Activated CD4-positive, CD25-positive, alpha-beta regulatory T cell treated with anti-CD3 and anti-CD28 coated beads, Interleukin-2, amount 50 U/mL, for 72 hours (primary cell): ENCODE data around the gene UAP1.

ENCODE experiments used
- DNase-seq: peaks from one replicate; pipeline ENCODE4 v3.0.0; 2021

Gene UAP1

DNA sequence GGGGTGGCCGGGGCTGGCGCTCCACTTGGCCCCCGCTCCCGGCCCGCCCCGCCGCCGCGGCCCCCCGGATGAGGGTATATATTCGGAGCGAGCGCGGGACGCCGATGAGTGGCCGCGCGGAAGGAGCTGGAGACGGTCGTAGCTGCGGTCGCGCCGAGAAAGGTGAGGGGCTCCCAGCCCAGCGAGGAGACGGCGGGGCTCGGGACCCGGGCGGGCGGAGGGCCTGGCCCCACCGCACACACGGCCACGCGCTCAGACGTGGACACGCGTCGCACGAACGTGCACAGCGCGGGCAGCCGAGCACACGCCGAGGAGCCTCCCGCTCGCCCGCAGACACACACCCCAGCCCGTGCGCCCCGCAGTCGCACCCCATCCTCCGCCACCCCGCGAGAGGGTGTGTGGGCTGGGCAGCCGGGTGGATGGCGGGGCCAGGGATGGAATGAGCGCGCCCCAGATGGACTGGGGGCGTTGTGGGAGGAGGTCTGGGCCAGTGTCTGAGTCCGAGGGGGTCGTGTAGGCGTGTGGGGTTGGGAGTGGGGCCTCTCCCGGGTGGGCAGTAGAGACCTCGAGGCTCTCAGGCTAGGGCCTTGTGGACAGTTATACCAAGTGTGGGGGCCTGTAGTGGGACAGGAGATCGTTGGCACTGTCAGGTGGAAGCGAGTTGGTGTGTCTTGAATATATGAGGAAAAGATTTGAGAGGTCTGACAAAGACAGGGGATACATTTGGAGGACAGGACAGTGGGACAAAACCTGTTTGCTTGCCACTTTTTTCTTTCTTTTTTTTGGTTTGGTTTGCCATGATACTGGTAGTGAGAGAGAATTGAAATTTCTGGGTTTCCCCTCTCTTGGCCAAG, at the start of gene UAP1:
Gene UAP1, plus strand, starts transcription at position 107 of the 854 bp plus-strand sequence. CDS start 4,347 bp downstream, outside the sequence.
- DNase-seq = no peak

DNA sequence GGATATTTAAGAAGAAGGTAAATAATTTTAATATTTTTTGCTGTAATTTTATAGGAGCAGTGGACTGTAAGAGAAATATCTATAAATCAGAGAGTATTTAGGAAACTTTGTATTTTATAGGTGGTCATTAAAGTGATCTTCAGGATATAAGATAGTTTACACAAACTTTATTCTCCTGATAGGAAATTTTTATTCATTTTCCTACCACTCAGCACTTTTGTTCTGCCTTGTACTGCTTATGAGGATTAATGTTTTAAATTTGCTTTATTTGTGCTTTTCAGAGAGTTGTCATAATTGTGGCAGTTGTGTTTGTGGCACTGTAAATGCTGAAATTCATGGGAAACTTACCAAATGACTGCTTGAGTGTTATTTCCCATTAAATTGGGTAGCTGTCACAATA, 34.2 kb upstream of the UAP1 start:
- DNase-seq = no peak

DNA sequence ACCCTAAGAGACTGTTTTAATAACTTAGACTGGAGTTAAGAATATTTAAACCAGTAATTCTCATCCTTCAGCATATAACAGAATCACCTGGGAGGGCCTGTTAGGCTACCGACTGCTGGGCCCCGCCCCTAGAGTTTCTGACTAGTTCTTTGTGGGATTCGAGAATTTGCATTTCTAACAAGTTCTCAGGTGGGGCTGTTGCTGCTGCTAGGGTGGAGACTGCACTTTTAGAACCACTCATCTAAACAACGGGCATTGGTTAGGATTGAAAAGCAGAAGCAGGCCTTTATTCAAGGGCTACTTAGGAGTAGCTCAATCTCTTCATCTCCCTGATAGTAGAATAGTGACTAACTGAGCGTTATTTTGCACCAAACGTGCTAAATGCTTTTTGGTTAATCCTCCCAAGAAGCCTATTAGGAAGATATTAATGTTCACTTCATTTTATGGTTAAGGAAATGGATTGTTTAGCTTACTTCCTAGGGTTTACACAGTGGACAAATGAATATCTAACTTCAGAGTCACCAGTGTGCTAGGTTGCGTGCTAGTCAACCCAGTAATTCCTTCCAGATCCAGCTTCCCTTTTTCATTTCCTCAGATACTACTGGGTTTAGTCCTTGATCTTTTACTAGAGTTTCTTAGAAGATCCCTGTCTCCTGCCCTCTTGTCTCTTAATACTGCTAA, 31.1 kb upstream of the UAP1 start:
- DNase-seq = no peak

DNA sequence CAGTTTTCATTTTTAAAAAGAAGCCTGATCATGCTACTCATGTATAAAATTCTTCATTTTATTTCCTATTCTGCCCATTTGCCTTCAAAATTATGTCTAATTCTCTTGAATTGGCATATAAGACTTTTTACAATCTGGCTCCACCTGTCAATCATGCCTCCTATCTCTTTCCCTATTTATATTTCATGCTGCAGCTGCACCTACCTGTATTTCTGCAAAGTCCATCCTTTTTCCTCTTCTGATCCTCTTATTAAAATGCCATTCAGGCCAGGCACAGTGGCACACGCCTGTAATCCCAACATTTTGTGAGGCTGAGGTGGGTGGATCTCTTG, 30.6 kb upstream of the UAP1 start:
- no peak for DNase-seq

DNA sequence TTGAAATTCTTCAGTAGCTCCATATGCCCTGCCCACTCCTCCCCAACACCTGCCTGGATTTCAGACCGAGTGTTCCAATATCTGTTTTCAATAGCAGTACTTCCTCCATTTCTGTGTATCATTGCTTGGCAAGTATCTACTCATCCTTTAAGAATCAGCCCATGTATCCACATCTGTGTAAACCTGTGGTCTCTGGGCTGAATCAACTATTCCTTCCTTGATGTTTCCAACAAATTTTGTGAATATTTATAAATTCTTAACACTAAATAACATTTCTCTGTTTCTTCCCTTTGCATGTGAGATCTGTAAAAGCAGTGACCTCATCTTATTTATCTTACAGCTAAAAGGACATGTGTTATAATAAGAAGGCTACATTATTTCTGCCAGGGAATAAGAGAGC, 26.0 kb upstream of the UAP1 start:
- no peak for DNase-seq

DNA sequence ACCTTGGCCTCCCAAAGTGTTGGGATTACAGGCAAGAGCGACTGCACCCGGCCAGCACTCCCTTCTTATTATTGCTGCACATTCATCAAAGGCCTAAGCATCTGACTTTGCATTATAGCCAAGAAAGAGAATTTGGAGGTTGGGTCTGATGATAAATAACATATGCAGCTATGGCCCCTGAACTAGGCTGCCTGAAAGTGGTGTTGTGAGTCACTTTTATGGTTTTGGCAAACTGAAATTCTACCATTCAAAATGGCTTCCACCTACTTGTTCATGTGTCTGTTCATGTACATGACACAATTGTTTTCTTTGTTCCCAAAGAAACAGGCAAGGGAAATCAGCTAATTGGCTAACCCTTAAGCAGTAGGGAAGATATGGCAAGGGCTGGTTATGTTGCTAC, 25.0 kb upstream of the UAP1 start:
- no peak for DNase-seq

DNA sequence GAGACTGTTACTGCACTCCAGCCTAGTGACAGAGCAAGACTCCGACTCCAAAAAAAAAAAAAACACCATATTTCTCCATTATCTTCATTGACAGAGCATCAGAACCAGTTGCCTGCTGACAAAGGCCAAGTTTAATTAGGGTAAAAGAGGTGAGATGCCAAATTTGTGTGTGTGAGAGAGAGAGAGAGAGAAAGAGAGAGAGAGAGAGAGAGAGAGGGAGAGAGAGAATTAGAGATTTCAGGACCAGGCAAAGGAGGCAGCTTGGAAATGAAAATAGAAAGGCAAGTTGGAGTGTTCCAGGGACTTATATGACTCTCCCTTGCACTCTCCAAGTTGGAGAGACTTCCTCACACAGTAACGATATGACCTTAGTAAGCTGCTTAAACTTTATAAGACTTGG, 24.3 kb upstream of the UAP1 start:
- DNase-seq = no peak

DNA sequence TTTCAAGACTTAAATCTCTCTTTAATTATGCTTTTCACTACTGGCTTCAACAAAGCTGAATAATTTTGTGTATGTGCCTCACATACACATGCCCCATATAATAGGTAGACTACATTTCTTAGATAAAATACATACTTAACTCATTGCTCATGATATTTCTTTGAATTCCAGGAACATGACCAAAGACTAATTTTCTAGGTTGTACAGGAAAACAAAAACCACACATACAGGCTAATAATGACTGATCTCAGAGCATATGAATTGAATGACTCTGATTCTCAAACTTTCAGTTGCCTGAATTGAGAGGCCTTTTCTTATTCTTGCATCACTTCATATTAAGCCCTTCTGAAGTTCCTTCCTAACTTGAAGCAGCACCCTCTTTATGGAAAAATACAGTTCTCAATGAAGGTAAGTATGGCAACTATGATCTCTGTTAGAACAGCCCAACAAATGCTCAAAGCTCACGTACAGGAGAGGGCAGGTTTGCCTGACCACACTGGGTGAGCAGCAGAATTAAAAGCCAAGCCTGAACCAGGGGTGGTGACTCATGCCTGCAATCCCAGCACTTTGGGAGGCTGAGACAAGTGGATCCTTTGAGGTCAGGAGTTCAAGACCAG, 22.6 kb upstream of the UAP1 start:
- no peak for DNase-seq

DNA sequence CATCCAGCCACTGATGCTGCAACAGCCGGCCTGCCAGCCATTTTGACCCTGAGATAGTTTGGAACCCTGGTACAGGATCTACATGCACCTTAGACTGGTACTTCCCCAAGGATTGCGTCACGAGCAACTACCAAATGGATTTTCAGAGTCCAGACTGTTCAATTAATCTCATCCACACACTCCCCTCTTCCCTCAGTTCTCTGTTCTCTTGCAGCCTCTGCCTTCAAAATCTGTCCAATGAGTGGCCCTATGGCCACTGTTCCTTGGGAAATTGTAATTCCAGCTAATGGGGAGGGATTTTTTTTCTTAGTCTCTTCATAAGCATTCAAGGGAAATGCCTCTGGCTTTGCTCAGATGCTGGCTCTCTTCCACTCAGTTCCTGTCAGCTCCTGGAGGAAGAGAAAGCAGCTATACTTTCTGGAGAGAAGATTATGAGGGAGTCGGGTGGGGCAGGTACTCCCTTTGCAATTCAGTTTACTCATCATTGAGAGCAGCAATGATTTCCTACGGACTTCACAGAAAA, 19.8 kb upstream of the UAP1 start:
- no peak for DNase-seq

DNA sequence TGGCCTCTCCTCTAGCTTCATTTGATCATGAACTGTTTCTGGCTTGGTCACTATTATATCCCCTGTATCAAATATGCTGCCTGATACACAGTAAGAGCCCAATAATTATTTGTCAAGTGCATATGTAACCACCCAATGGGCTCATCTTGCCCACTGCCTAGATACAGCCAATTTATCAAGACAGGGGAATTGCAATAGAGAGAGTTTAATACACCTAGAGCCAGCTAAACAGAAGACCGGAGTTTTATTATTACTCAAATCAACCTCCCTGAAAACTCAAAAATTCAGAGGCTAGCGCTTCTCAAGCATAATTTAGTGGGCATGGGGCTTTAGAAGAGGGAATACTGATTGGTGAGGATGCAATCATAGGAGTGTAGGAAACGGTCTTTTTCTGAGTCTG, 18.3 kb upstream of the UAP1 start:
- DNase-seq = no peak

DNA sequence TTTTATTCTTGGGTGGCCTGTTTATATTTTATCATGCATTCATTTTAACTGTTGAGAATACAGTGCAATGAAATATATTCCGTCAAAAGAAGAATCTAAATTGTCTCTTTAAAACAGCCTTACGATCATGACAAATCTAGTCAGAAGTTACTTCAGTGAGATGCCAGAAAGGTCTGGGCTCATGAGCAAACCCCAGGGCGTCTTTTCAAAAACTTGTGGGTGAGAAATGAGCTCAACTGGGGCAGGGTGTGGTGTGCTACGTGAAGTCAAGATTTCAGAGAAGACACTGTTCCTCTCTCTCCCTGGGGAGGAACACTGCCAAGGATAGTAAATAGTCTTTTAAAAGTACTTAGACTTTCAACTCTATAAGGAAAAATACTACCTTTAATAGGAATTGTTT, 13.4 kb upstream of the UAP1 start:
- DNase-seq = no peak

DNA sequence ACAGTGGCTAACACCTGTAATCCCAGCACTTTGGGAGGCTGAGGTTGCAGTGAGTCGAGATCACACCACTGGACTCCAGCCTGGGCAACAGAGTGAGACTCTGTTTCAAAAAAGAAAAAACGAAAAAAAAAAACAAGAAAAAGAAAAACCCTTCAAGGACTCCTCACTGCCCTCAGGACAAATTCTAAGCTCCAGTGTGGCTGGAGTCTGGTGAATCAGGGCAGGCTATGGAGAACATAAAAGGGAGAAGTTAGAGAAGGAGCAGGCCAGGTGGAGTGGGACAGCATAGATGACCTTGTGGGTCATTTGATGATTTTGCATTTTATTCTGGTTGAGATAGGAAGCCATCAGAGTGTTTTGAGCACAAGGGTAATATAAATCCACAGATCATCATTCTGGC, 12.5 kb upstream of the UAP1 start:
- no peak for DNase-seq

DNA sequence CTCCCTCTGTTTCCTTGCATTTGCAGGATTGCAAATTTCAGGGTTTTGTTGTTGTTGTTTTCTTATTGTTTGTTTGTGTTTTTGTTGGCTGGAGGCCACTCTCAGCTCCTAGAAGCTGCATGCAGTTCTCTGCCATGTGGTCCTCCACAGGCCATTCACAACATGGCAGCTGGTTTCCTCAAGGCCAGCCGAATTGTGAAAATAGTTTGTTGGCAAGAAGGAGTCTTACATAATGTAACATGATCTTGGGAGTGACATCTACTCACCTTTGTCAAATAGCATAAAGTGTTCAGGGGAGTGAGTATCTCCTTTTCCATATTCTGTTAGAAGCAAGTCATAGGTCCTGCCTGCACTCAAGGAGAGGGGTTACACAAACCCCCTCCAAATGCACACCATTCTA, 10.6 kb upstream of the UAP1 start:
- DNase-seq = no peak

DNA sequence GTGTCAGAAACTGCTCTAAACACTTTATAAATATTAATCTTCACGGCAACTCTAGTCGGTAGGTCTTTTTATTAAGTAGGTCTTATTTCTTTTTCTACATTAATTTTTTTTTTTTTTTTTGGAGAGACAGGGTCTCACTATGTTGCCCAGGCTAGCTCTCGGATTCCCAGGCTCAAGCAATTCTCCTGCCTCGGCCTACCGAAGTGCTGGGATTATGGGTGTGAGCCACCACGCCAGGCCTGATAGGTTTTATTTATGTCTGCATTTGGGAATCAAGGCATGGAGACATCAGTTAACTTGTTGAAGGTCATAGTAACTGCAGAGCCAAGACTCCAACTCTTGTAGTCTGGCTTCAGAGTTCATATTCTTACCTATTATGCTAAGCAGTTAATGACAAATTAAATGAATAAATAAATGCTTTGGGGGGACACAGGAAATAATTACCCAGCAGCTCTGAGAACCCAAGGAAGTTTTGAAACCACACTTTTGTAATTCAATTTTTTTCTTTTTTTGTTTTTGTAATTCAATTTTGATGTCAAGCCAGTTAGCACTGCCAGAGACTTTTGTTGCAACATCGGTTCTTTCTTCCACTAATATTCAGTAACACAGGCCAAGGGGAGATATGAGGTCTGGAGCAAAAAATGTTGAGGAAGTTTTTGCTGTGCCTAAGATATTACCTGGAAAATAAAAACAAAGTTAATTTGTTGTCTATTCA, 9.4 kb upstream of the UAP1 start:
- DNase-seq = no peak

DNA sequence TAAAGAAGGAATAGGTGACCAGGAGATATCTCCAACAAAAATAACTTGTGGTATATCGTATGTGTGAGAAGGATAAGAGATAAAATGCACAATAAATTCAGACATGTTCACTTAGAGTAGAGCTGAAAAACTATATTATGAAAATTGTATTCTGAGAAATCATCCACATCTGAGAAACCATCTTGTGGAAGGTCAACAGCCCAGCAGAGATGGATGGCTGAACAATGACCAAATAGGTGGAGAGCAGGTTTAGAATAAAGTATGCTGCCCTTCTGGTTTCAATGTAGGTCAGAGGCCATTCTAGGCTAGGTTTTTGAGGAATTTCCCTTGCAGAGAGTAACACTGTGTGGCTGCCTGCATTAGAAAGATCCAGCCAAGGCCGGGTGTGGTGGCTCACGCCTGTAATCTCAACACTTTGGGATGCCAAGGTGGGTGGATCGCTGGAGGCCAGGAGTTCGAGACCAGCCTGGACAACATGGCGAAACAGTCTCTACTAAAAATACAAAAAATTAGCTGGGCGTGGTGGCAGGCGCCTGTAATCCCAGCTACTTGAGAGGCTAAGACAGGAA, 8.8 kb upstream of the UAP1 start:
- DNase-seq = no peak

DNA sequence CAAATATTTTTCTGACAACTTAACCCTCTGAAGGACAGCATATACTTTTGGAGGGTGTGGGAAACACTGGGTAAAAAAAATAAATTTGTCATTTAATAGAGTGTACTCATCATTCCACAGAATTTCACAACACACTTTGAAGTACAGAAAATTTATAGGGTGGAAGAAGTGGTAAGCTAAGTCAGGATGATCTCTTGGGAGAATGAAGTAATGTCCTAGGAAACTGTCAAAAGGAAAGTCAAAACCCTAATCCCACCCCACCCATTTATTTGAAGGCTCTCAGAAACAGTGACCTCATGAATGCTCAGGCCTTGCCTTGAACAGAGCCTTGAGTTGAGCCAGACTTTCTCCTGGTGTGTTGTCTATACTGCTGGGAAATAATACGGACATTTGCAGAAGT, 7.3 kb upstream of the UAP1 start:
- DNase-seq = no peak

DNA sequence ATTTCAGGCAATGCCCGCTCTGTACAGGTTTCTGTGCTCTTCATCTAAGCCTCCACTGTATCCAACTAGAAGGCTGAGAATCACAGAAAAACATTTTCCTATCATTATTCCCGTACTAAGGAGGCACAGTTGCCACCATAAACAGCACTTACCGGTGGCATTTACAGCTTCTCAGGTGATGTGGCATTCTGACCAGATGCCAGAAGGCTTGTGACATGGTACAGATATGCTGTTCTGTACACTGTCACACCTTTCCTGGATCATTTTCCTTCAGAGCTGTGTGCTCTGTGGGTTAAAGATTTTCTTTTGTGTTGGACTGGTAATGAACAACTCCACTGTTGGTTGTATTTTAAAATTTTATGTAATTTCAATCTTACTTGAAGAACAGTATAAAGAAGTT, 4.0 kb upstream of the UAP1 start:
- DNase-seq = no peak

DNA sequence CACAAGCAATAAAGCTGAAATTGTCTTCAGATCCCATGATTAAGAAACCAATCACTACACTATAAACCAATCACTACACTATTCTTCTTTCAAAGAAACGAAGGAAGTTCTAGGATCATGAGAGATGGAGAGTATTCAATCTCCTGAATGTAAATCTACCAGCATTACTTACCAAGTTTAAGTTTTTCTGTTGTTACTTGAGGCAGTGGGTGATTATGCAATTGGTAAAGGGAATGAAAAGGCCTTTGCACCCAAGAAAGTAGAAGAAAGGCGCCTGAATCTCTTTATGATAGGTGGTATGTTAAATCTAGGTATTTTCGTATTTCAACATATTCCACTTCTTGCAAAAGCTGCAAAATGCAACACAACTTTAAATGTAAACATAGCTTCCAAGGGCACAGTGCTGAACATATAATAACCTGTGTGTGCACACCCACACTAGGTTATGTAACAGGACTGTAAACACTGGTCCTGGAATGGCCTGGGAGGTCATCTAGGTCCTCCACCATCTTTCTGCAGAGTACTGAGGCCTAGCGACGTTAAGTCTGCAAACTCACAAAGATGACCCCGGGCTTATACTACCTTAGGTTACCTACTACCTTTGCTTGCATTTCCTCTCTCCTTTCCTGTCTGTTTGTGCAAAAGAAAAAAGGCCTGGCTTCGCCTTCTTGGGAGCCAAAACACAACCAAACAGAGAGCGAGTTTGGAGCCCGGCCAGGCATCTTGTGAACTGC, 1.1 kb upstream of the UAP1 start:
- DNase-seq = no peak

DNA sequence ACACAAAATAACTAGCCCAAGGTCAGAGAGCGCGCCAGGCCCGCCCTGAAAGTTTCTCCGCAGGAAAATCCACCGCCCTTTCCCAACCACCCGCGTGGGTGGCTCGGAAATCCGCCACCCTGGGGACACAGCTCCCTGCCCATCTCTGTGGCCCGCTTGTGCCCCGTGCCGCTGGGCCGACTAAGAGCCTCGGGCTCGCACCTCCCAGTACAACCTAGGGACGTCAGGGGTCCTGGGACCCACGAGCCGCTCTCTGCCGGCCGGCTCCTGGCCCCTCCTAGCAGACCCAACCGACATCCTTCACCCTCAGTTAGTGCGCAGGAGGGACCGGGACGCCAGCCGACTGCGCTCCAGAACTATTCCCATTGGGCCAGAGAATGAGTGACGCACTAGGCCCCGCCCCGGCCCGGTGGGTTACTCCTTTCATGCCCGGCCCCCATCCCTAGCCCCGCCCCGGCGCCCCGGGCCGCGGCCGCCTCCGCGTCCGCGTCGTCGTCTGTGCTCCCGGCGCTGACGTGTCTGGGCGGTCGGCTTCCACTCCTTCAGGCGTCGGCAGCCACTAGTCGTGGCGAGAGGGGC, 396 bp upstream of the UAP1 start:
- peak; percentile 98 for DNase-seq

DNA sequence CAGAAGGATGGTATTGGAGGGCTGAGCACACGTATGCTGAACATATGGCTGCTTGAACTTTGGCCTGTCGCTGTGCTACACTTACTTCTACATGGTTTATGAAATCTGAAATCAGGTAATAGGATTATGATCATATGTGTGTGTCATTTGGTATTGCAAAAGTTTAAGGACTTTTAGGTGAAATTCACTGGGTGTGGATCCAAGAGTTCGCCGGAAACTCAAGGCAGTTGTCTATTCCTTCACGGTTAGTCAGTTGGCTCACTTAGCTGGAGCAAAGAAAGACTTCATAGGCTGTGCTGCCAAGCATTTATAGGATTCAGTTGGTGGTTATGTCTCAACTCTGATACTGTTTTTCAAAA, 927 bp downstream of the UAP1 start:
- DNase-seq = no peak

DNA sequence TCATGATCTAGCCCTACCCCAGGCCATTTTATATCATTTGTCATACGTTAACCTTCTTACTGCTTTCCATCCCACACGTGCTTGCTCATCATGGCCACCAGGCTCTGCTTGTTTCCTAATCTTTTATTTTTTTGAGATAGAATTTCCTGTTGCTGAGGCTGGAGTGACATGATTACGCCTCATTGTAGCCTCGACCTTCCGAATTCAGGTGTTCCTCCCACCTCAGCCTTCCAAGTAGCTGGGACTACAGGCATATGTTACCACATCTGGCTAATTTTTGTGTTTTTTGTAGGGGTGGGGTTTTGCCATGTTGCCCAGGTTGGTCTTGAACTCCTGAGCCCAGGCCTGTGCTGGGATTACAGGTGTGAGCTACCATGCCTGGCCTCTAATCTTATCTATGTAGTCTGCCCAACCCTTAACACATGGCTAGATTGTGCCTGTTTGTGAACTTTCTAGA, 3.3 kb downstream of the UAP1 start:
- no peak for DNase-seq

DNA sequence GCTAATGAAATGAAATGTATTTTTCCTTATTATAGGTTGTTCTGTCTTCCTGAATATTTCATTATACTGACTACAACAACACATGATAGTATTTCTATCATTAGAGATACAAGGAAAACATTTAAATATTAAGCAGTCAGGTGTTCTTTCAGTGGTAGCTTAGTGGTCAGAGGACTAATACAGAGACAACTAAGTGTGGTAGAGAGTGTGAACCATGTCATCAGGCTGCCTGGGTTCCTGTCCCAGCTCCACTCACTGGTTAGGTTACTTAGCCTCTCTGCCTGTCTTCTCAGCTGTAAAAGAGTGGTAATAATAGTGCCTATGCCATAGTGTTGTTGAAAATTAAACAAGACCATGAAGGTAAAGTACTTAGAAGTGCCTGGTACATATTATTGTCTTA, 3.9 kb downstream of the UAP1 start:
- DNase-seq = no peak
